ENCODE data around the gene STIM1.

STIM1 gene

GRCh38 chr11:3955299-3955665 lies 99.8 kb downstream of the STIM1 start:
- no peak for DNase-seq

GRCh38 chr11:3956038-3956437 lies 100.6 kb downstream of the STIM1 start:
- DNase-seq = no peak

- DNase-seq = no peak
Observed at GRCh38 chr11:3956748-3957147, 101.3 kb downstream of the STIM1 start.

GRCh38 chr11:3957437-3957836 lies 102.0 kb downstream of the STIM1 start:
- no peak for DNase-seq

- DNase-seq = no peak
Observed at GRCh38 chr11:3958281-3958680, 102.8 kb downstream of the STIM1 start.

- no peak for DNase-seq
Observed at GRCh38 chr11:3959015-3959902, 103.8 kb downstream of the STIM1 start.

- no peak for DNase-seq
Observed at GRCh38 chr11:3959903-3960265, 104.4 kb downstream of the STIM1 start.

GRCh38 chr11:3962406-3962840 lies 107.0 kb downstream of the STIM1 start:
- DNase-seq = no peak

- no peak for DNase-seq
Observed at GRCh38 chr11:3964056-3964455, 108.6 kb downstream of the STIM1 start.

GRCh38 chr11:3964935-3965604 lies 109.6 kb downstream of the STIM1 start:
- DNase-seq = no peak

GRCh38 chr11:3967695-3968094 lies 112.2 kb downstream of the STIM1 start:
- no peak for DNase-seq

- DNase-seq = no peak
Observed at GRCh38 chr11:3969200-3969599, 113.7 kb downstream of the STIM1 start.

GRCh38 chr11:3969613-3970012 lies 114.1 kb downstream of the STIM1 start:
- DNase-seq = no peak

GRCh38 chr11:3970108-3970507 lies 114.6 kb downstream of the STIM1 start:
- no peak for DNase-seq

GRCh38 chr11:3971756-3972404 lies 116.4 kb downstream of the STIM1 start:
- no peak for DNase-seq

- DNase-seq = no peak
Observed at GRCh38 chr11:3972431-3972830, 117.0 kb downstream of the STIM1 start.

GRCh38 chr11:3977078-3977477 lies 121.6 kb downstream of the STIM1 start:
- DNase-seq = no peak

- no peak for DNase-seq
Observed at GRCh38 chr11:3981084-3981633, 125.7 kb downstream of the STIM1 start.

- no peak for DNase-seq
Observed at GRCh38 chr11:3982431-3982830, 127.0 kb downstream of the STIM1 start.

- DNase-seq = no peak
Observed at GRCh38 chr11:3983101-3983500, 127.6 kb downstream of the STIM1 start.

GRCh38 chr11:3984896-3985295 lies 129.4 kb downstream of the STIM1 start:
- DNase-seq = peak in 1 of 2 experiments; percentile 16

GRCh38 chr11:3985631-3986030 lies 130.2 kb downstream of the STIM1 start:
- DNase-seq = no peak

- DNase-seq = no peak
Observed at GRCh38 chr11:3986301-3986700, 130.8 kb downstream of the STIM1 start.
